ENCODE data around the gene TMEM132D.

TMEM132D gene

GRCh38 chr12:129203456-129203855, 700.4 kb downstream of the TMEM132D start:
- no peak overlapping the region for H3K27ac ChIP-seq (ENCODE audit: low read depth, low read length, poor library complexity, severe bottlenecking)

GRCh38 chr12:129202109-129202814, 701.6 kb downstream of the TMEM132D start:
- Histone ChIP-seq H3K4me2 (ENCODE audit: low read length) (no peak overlapping the region), H3K4me3 (ENCODE audit: low read depth, low read length, poor library complexity, severe bottlenecking) (no peak overlapping the region), H3K9ac (ENCODE audit: low read length) (no peak overlapping the region), H2AFZ (ENCODE audit: low read length) (no peak overlapping the region), H3K79me2 (ENCODE audit: insufficient read depth, low read length) (no peaks in the 10 kb centered on the region), H3K9me3 (ENCODE audit: low read length) (no peaks in the 10 kb centered on the region), H3K36me3 (ENCODE audit: insufficient read depth, low read length) (no peaks in the 10 kb centered on the region), H4K20me1 (ENCODE audit: insufficient read depth, low read length) (no peaks in the 10 kb centered on the region), H3K27ac (ENCODE audit: low read depth, low read length, poor library complexity, severe bottlenecking) (no peak overlapping the region), H3K27me3 (ENCODE audit: insufficient read depth, low read length) (no peaks in the 10 kb centered on the region), H3F3A (ENCODE audit: insufficient read depth, low read length) (no peaks in the 10 kb centered on the region), H3K4me1 (ENCODE audit: insufficient read depth, low read length, severe bottlenecking) (no peaks in the 10 kb centered on the region), H3K9me2 (ENCODE audit: low read depth, low read length) (no peaks in the 10 kb centered on the region)
- TF ChIP-seq EZH2 (IDR thresholded peaks at IDR 0.05; ENCODE audit: borderline replicate concordance, low read length) (no peak), CTCF (IDR thresholded peaks at IDR 0.05; ENCODE audit: low read length) (no peak)

More at GRCh38 chr12:129203456-129203855, 700.4 kb downstream of the TMEM132D start:
- Histone ChIP-seq H3K9ac (ENCODE audit: low read length) (no peak overlapping the region), H3K79me2 (ENCODE audit: insufficient read depth, low read length) (no peaks in the 10 kb centered on the region), H3K36me3 (ENCODE audit: insufficient read depth, low read length) (no peaks in the 10 kb centered on the region), H4K20me1 (ENCODE audit: insufficient read depth, low read length) (no peaks in the 10 kb centered on the region), H2AFZ (ENCODE audit: low read length) (no peak overlapping the region), H3F3A (ENCODE audit: insufficient read depth, low read length) (no peaks in the 10 kb centered on the region), H3K27me3 (ENCODE audit: insufficient read depth, low read length) (no peaks in the 10 kb centered on the region), H3K9me3 (ENCODE audit: low read length) (no peaks in the 10 kb centered on the region), H3K9me2 (ENCODE audit: low read depth, low read length) (no peaks in the 10 kb centered on the region), H3K4me1 (ENCODE audit: insufficient read depth, low read length, severe bottlenecking) (no peaks in the 10 kb centered on the region), H3K4me3 (ENCODE audit: low read depth, low read length, poor library complexity, severe bottlenecking) (no peak overlapping the region), H3K4me2 (ENCODE audit: low read length) (no peak overlapping the region)
- TF ChIP-seq EZH2 (IDR thresholded peaks at IDR 0.05; ENCODE audit: borderline replicate concordance, low read length) (no peak), CTCF (IDR thresholded peaks at IDR 0.05; ENCODE audit: low read length) (no peak)

GRCh38 chr12:129201029-129201428, 702.8 kb downstream of the TMEM132D start:
- no peak overlapping the region for H3K9ac ChIP-seq (ENCODE audit: low read length)
- no peaks in the 10 kb centered on the region for H3K9me2 ChIP-seq (ENCODE audit: low read depth, low read length)
- H3K9me3 ChIP-seq (ENCODE audit: low read length) = no peaks in the 10 kb centered on the region
- no peak overlapping the region for H3K4me2 ChIP-seq (ENCODE audit: low read length)
- no peak overlapping the region for H3K27ac ChIP-seq (ENCODE audit: low read depth, low read length, poor library complexity, severe bottlenecking)
- H3K79me2 ChIP-seq (ENCODE audit: insufficient read depth, low read length) = no peaks in the 10 kb centered on the region
- H2AFZ ChIP-seq (ENCODE audit: low read length) = no peak overlapping the region
- TF ChIP-seq EZH2 (IDR thresholded peaks at IDR 0.05; ENCODE audit: borderline replicate concordance, low read length) (no peak), CTCF (IDR thresholded peaks at IDR 0.05; ENCODE audit: low read length) (no peak)
- no peaks in the 10 kb centered on the region for H3F3A ChIP-seq (ENCODE audit: insufficient read depth, low read length)
- H3K27me3 ChIP-seq (ENCODE audit: insufficient read depth, low read length) = no peaks in the 10 kb centered on the region
- no peak overlapping the region for H3K4me3 ChIP-seq (ENCODE audit: low read depth, low read length, poor library complexity, severe bottlenecking)
- no peaks in the 10 kb centered on the region for H4K20me1 ChIP-seq (ENCODE audit: insufficient read depth, low read length)
- no peaks in the 10 kb centered on the region for H3K4me1 ChIP-seq (ENCODE audit: insufficient read depth, low read length, severe bottlenecking)
- no peaks in the 10 kb centered on the region for H3K36me3 ChIP-seq (ENCODE audit: insufficient read depth, low read length)
